Measurements from ENCODE around the gene CHRNB2.

DNA sequence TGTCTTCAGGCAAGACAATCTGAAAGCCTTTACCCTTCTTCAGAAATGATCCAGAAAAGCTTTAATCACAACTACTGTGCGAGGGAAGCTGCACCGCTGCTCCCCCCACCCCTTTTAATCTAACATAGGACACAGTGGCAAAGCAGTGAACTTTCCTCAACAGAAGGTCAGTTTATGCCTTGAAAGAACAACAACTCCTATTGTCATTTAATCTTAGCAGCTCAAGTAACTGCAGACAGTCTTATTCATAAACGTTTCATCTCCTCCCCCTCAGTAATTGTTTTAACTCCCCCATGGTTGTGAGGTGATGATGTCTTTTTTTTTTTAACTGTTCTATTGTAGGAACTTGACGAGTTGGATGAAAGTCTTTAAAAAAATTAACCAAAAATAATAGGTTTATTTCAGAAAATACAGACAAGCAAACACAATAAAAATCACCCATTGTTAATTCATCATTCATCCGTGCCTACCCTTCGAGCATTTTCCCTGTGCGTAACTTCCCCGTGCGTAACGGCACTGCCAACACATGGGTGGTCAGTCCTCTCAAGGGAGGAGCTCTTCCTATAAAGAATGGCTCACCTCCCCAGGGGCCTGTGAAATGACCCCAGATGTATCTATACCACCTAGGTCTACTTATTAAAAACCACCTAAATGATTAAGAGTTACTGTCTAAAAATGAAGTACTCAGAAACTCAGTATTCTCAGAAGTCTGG lies 43.7 kb downstream of the CHRNB2 start:
- TF ChIP-seq CTCF (IDR thresholded peaks at IDR 0.05) (no peak), EZH2 (IDR thresholded peaks at IDR 0.05) (no peak)

All from neural progenitor cell (in vitro differentiated cells).